H1 (cell line): ENCODE results near the gene ASPRV1. TPM values are rescaled to one million over a fixed set of nuclear protein-coding genes. Genes with fewer than 3 reads are reported as not detected.

Source experiments
- CTCF ChIA-PET: fragments of 300-600 bp; sonication (Branson Sonifier 250); formaldehyde crosslinking; loops from one replicate; lab custom pipeline; 2021; ENCODE audit not compliant: partially characterized antibody; lab: Charles Lee
- POLR2A ChIA-PET: fragments of 300-600 bp; sonication (Branson Sonifier 250); formaldehyde crosslinking; loops from one replicate; lab custom pipeline; 2021; ENCODE audit warnings: inconsistent platforms; ENCODE audit not compliant: partially characterized antibody; lab: Charles Lee
- DNase-seq, 2 experiments: peaks; one replicate each; pipeline versions ENCODE4 v3.0.0 to v3.0.0-alpha.2; 2010 to 2022; ENCODE audit warnings: low spot score in 2 of 2, low read depth in 1 of 2, mixed read lengths in 1 of 2
- FAIRE-seq: peaks from 2 replicates; lab custom pipeline; 2011; peaks lifted over from hg19 to GRCh38; lab: Jason Lieb, UNC
- H2AFZ ChIP-seq: 2 replicates; pipeline ENCODE4 v1.8.1; 2012; ENCODE audit warnings: low read length, inconsistent platforms
- H2AK5ac ChIP-seq: 2 replicates; pipeline ENCODE4 v1.6.1; 2013; ENCODE audit warnings: low read depth, low read length
- H2BK120ac ChIP-seq: replicated peaks from 2 replicates; pipeline ENCODE3; 2013; ENCODE audit warnings: low read depth, low read length, inconsistent platforms
- H2BK12ac ChIP-seq: 2 replicates; pipeline ENCODE4 v1.6.1; 2013; ENCODE audit warnings: low read depth, low read length
- H2BK15ac ChIP-seq: 2 replicates; pipeline ENCODE4 v1.6.1; 2013; ENCODE audit warnings: low read length
- H2BK20ac ChIP-seq: 2 replicates; pipeline ENCODE4 v1.6.1; 2013; ENCODE audit warnings: low read length
- H2BK5ac ChIP-seq: 2 replicates; pipeline ENCODE4 v1.6.1; 2013; ENCODE audit warnings: low read depth, low read length
- H3K14ac ChIP-seq: 2 replicates; pipeline ENCODE4 v1.6.1; 2013; ENCODE audit warnings: inconsistent platforms; ENCODE audit not compliant: insufficient read length
- H3K18ac ChIP-seq: 2 replicates; pipeline ENCODE4 v1.6.1; 2013; ENCODE audit warnings: low read length; ENCODE audit errors: extremely low read depth
- H3K23ac ChIP-seq: 2 replicates; pipeline ENCODE4 v1.6.1; 2013; ENCODE audit warnings: inconsistent platforms; ENCODE audit not compliant: insufficient read length
- H3K23me2 ChIP-seq: 2 replicates; pipeline ENCODE4 v1.6.1; 2013; ENCODE audit warnings: low read depth, low read length
- H3K27ac ChIP-seq: 2 replicates; pipeline ENCODE4 v1.6.1; 2011; ENCODE audit warnings: low read depth, low read length, inconsistent platforms
- H3K27me3 ChIP-seq, 4 experiments: replicated peaks in 1 of 4; 1 replicate in 1 of 4; 2 replicates in 3 of 4; pipeline versions ENCODE4 v1.6.1 to v1.8.1; 2011 to 2013; ENCODE audit warnings: low read length in 3 of 4, mild to moderate bottlenecking in 3 of 4, inconsistent platforms in 2 of 4, mixed read lengths in 2 of 4, moderate library complexity in 1 of 4; ENCODE audit not compliant: control insufficient read depth in 3 of 4, insufficient read depth in 3 of 4; ENCODE audit errors: extremely low read depth in 1 of 4
- H3K36me3 ChIP-seq, 4 experiments: 2 replicates each; pipeline versions ENCODE4 v1.6.1 to v1.8.1; 2011 to 2013; ENCODE audit warnings: mild to moderate bottlenecking in 4 of 4, low read length in 3 of 4, moderate library complexity in 2 of 4, control low read depth in 1 of 4, inconsistent platforms in 1 of 4; ENCODE audit not compliant: insufficient read depth in 4 of 4, control insufficient read depth in 2 of 4
- H3K4ac ChIP-seq: replicated peaks from 2 replicates; pipeline ENCODE3; 2013; ENCODE audit warnings: low read length, low read depth, mixed read lengths, inconsistent platforms; ENCODE audit not compliant: insufficient read length
- H3K4me1 ChIP-seq, 4 experiments: replicated peaks in 1 of 4; 1 replicate in 1 of 4; 2 replicates in 3 of 4; pipeline versions ENCODE4 v1.6.1 to v1.8.1; 2011 to 2013; ENCODE audit warnings: low read length in 3 of 4, inconsistent platforms in 2 of 4, mixed read lengths in 1 of 4; ENCODE audit not compliant: insufficient read depth in 4 of 4, control insufficient read depth in 3 of 4
- H3K4me2 ChIP-seq, 2 experiments: 2 replicates each; pipeline versions ENCODE4 v1.6.1 to v1.8.1; 2011 to 2013; ENCODE audit warnings: low read depth in 2 of 2, low read length in 2 of 2, control low read depth in 1 of 2, inconsistent platforms in 1 of 2, mild to moderate bottlenecking in 1 of 2; ENCODE audit not compliant: insufficient read depth in 1 of 2
- H3K4me3 ChIP-seq, 4 experiments: fragments of 200-600, 300-600 bp in 1 of 4; sonication (generic), shearing (Covaris generic), sonication (Bioruptor Twin) in 1 of 4; 2 replicates each; pipeline versions ENCODE4 v1.5.1 to v1.8.1; 2011 to 2016; ENCODE audit warnings: low read length in 4 of 4, low read depth in 3 of 4, control low read depth in 2 of 4, inconsistent platforms in 2 of 4, mild to moderate bottlenecking in 2 of 4, mixed read lengths in 1 of 4, moderate library complexity in 1 of 4; ENCODE audit not compliant: insufficient read depth in 2 of 4; ENCODE audit errors: extremely low read depth in 1 of 4
- H3K56ac ChIP-seq: replicated peaks from 2 replicates; pipeline ENCODE3; 2013; ENCODE audit warnings: low read depth, mild to moderate bottlenecking, mixed read lengths, low read length, inconsistent platforms; ENCODE audit not compliant: insufficient read length
- H3K79me1 ChIP-seq: 2 replicates; pipeline ENCODE4 v1.6.1; 2013; ENCODE audit warnings: low read depth, low read length, control low read depth
- H3K79me2 ChIP-seq, 2 experiments: 2 replicates each; pipeline versions ENCODE4 v1.6.1 to v1.8.1; 2012 to 2013; ENCODE audit warnings: low read length in 2 of 2, mild to moderate bottlenecking in 2 of 2, inconsistent platforms in 1 of 2; ENCODE audit not compliant: insufficient read depth in 2 of 2, control insufficient read depth in 1 of 2
- H3K9ac ChIP-seq, 4 experiments: replicated peaks in 1 of 4; 1 replicate in 1 of 4; 2 replicates in 3 of 4; pipeline versions ENCODE4 v1.6.1 to v1.8.1; 2011 to 2013; ENCODE audit warnings: low read depth in 3 of 4, low read length in 3 of 4, control low read depth in 2 of 4, mild to moderate bottlenecking in 2 of 4, moderate library complexity in 2 of 4, inconsistent platforms in 1 of 4; ENCODE audit errors: extremely low read depth in 1 of 4
- H3K9me3 ChIP-seq, 2 experiments: 2 replicates each; pipeline versions ENCODE4 v1.6.1 to v1.8.1; 2012 to 2013; ENCODE audit warnings: mild to moderate bottlenecking in 2 of 2, moderate library complexity in 2 of 2, control low read depth in 1 of 2, inconsistent platforms in 1 of 2, low read depth in 1 of 2, low read length in 1 of 2, mixed read lengths in 1 of 2; ENCODE audit not compliant: insufficient read depth in 2 of 2
- H4K20me1 ChIP-seq, 2 experiments: replicated peaks in 1 of 2; 2 replicates each; pipeline versions ENCODE3 to v1.8.1; 2011 to 2013; ENCODE audit warnings: inconsistent platforms in 2 of 2, low read length in 2 of 2, mild to moderate bottlenecking in 1 of 2; ENCODE audit not compliant: insufficient read depth in 2 of 2, control insufficient read depth in 1 of 2
- H4K5ac ChIP-seq: 2 replicates; pipeline ENCODE4 v1.6.1; 2013; ENCODE audit warnings: low read length, low read depth, mixed read lengths, inconsistent platforms; ENCODE audit not compliant: insufficient read length
- H4K8ac ChIP-seq: 2 replicates; pipeline ENCODE4 v1.8.0; 2013; ENCODE audit warnings: mild to moderate bottlenecking, moderate library complexity, low read length, inconsistent platforms; ENCODE audit not compliant: insufficient read depth; ENCODE audit errors: extremely low read depth
- H4K91ac ChIP-seq: replicated peaks from 2 replicates; pipeline ENCODE3; 2013; ENCODE audit warnings: low read length, mixed read lengths, inconsistent platforms; ENCODE audit not compliant: insufficient read length
- RAD21 ChIP-seq, 2 experiments: IDR thresholded peaks in 1 of 2; conservative IDR thresholded peaks in 1 of 2; 2 replicates each; pipeline ENCODE4 v1.6.1; 2011; ENCODE audit warnings: low read depth in 2 of 2, low read length in 2 of 2, improper control_type of control experiment in 1 of 2, inconsistent platforms in 1 of 2, mild to moderate bottlenecking in 1 of 2, moderate library complexity in 1 of 2
- SP1 ChIP-seq: IDR thresholded peaks from 2 replicates; pipeline ENCODE4 v1.6.1; 2011; ENCODE audit warnings: low read depth, low read length
- WGBS, 2 experiments: shearing (Covaris generic) in 1 of 2; methylation state at CpG; one replicate each; pipeline versions ENCODE4 v1.1.6 to v1.1.7; 2013 to 2015; ENCODE audit warnings: low lambda C conversion rate in 2 of 2, mixed read lengths in 2 of 2, inconsistent platforms in 1 of 2, low coverage in 1 of 2, missing lambda C conversion rate in 1 of 2; ENCODE audit not compliant: insufficient replicate concordance in 2 of 2, insufficient coverage in 1 of 2, insufficient read length in 1 of 2; ENCODE audit errors: extremely low coverage in 1 of 2, missing lambda C conversion rate in 1 of 2; 5-methylcytosine and 5-hydroxymethylcytosine counted together
- polyA plus RNA-seq, 7 experiments: library from polyadenylated mRNA; depleted of rRNA in 3 of 7; stranded (reverse) in 5 of 7; unstranded in 2 of 7; fragments of >200 nt in 5 of 7; fragments of 200-250 nt in 2 of 7; gene quantifications; 1 replicate in 5 of 7; 2 replicates in 1 of 7; 4 replicates in 1 of 7; pipeline versions ENCODE4 v1.2.1 to v1.2.3, GENCODE V29; 2011 to 2013; ENCODE audit warnings: missing spikeins in 2 of 7, mixed read lengths in 2 of 7
- total RNA-seq: library from RNA; stranded (reverse); fragmentation: NEBNext Ultra II Directional; extraction: Animal tissue kit (Norgen Biotek cat#: 25700); gene quantifications from 2 replicates; pipeline ENCODE4 v1.2.1, GENCODE V29; 2021
- TF ChIP-seq, protein P1 (sequence below), 3 experiments: IDR thresholded peaks; 1 replicate in 2 of 3; 2 replicates in 1 of 3; pipeline versions ENCODE4 v1.5.1 to v1.6.1; 2011; ENCODE audit warnings: low read length in 3 of 3, mild to moderate bottlenecking in 3 of 3, inconsistent platforms in 2 of 3, low read depth in 1 of 3, moderate library complexity in 1 of 3; ENCODE audit not compliant: insufficient read depth in 1 of 3; ENCODE audit errors: control extremely low read depth in 1 of 3

The ASPRV1 gene
- total and polyA plus RNA-seq, 2 of the 8 experiments (the other 6 are each of a cell fraction or from before 2014, with no cell fraction given) = 0.59 to 0.95 TPM

DNA sequence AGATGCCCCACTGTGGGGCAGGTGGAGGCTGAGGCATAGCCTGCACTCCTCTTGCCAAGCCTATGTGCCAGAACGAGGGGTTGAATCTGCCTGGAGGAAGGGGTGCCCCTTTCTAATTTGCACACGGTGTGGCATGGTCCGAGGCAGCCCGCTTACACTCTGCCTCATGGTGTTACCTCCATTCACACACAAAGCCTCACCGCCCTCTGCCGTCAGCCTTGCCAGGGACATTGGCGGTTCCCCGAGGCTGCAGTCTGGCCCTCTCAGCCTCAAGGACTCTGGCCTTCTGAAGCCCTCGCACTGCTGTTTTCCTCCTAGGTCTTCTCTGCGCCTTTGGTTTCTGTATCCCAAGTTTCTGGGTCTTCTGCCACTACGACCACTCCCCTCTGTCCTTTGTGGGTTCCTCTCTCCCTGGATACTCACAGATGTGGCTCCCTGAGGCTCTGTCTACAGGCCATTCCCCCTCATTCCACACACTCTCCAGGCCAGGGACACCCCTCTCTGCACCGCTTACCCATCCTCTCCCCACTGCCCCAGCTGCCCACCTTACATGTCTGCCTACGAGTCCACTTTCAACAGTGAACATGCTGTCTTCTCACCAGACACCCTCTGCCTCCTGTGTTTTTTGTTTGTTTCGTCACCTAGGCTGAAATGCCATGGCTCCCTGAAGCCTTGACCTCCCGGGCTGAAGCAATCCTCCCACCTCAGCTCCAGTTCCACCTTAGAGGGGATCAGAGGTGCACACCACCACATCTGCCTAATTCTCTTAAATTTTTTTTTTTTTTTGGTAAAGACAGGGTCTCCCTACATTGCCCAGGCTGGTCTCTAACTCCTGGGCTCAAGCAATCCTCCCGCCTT, 7.9 kb upstream of the ASPRV1 start:
- no peak overlapping the region for H4K5ac ChIP-seq
- no peaks in the 10 kb centered on the region for H4K20me1 ChIP-seq
- no peaks in the 10 kb centered on the region for H3K4me1 ChIP-seq
- no peak overlapping the region for H2BK5ac ChIP-seq
- H2BK120ac ChIP-seq = no peak overlapping the region
- DNase-seq (no peak), FAIRE-seq (no peak)
- no peak overlapping the region for H3K23ac ChIP-seq
- H2AFZ ChIP-seq = no peak overlapping the region
- H3K18ac ChIP-seq = no peak overlapping the region
- no peaks in the 10 kb centered on the region for H3K9me3 ChIP-seq
- H3K9ac ChIP-seq = no peak overlapping the region; a peak in 1 of 7 replicates
- WGBS, 2 experiments = 92% methylated on average over 16 of the region's 16 CpGs; no CpG with 5 or more reads in 1 of the 2 experiments
- no peaks in the 10 kb centered on the region for H3K79me1 ChIP-seq
- H4K8ac ChIP-seq = peak overlapping the region; percentile 75; the same call in 1 of the 2 replicates
- no peak overlapping the region for H4K91ac ChIP-seq
- no peak overlapping the region for H3K4me2 ChIP-seq
- 0 out of 2 replicates have a peak overlapping the region, but pooled peaks have one; percentile 53 for H2AK5ac ChIP-seq
- H2BK15ac ChIP-seq = no peak overlapping the region; the same call in 1 of the 2 replicates
- no peaks in the 10 kb centered on the region for H3K36me3 ChIP-seq
- TF ChIP-seq SP1 (no peak), RAD21 (IDR thresholded peaks at IDR 0.05 in 1 of 2, conservative IDR thresholded peaks at IDR 0.05 in 1 of 2; ENCODE audit: low read depth in 2 of 2, low read length in 2 of 2) (peak; percentile 13 to 33; a peak in 3 of 4 replicates)
- TF ChIP-seq, protein P1, sequence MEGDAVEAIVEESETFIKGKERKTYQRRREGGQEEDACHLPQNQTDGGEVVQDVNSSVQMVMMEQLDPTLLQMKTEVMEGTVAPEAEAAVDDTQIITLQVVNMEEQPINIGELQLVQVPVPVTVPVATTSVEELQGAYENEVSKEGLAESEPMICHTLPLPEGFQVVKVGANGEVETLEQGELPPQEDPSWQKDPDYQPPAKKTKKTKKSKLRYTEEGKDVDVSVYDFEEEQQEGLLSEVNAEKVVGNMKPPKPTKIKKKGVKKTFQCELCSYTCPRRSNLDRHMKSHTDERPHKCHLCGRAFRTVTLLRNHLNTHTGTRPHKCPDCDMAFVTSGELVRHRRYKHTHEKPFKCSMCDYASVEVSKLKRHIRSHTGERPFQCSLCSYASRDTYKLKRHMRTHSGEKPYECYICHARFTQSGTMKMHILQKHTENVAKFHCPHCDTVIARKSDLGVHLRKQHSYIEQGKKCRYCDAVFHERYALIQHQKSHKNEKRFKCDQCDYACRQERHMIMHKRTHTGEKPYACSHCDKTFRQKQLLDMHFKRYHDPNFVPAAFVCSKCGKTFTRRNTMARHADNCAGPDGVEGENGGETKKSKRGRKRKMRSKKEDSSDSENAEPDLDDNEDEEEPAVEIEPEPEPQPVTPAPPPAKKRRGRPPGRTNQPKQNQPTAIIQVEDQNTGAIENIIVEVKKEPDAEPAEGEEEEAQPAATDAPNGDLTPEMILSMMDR (IDR thresholded peaks at IDR 0.05; ENCODE audit: control extremely low read depth in 1 of 3, insufficient read depth in 1 of 3, low read depth in 1 of 3, low read length in 3 of 3) = peak in 1 of 3 experiments; percentile 16; a peak in 1 of 4 replicates
- no peaks in the 10 kb centered on the region for H3K27me3 ChIP-seq
- H2BK20ac ChIP-seq = no peak overlapping the region
- no peaks in the 10 kb centered on the region for H3K79me2 ChIP-seq
- no peak overlapping the region for H3K56ac ChIP-seq
- ChIA-PET POLR2A (interaction anchor here (0.6 kb wide), 1 partner anchor 17 kb away, joined by 4 read pairs; no protein-coding TSS in a partner anchor), CTCF (interaction anchor here (0.6 kb wide), 1 partner anchor 1832 kb away, joined by 5 read pairs; no protein-coding TSS in a partner anchor)
- H3K23me2 ChIP-seq = no peaks in the 10 kb centered on the region
- no peak overlapping the region for H3K27ac ChIP-seq
- no peak overlapping the region for H3K4me3 ChIP-seq
- H3K4ac ChIP-seq = no peak overlapping the region
- peak overlapping the region; percentile 75; the same call in 1 of the 2 replicates for H2BK12ac ChIP-seq
- no peak overlapping the region for H3K14ac ChIP-seq
